Measurements from ENCODE around the gene ZIC5. TPM values are rescaled to one million over a fixed set of nuclear protein-coding genes. Genes with fewer than 3 reads are reported as not detected.

ZIC5 gene
- polyA plus RNA-seq, 3 donors, result 0.04 to 0.07 (median 0.06) TPM

DNA sequence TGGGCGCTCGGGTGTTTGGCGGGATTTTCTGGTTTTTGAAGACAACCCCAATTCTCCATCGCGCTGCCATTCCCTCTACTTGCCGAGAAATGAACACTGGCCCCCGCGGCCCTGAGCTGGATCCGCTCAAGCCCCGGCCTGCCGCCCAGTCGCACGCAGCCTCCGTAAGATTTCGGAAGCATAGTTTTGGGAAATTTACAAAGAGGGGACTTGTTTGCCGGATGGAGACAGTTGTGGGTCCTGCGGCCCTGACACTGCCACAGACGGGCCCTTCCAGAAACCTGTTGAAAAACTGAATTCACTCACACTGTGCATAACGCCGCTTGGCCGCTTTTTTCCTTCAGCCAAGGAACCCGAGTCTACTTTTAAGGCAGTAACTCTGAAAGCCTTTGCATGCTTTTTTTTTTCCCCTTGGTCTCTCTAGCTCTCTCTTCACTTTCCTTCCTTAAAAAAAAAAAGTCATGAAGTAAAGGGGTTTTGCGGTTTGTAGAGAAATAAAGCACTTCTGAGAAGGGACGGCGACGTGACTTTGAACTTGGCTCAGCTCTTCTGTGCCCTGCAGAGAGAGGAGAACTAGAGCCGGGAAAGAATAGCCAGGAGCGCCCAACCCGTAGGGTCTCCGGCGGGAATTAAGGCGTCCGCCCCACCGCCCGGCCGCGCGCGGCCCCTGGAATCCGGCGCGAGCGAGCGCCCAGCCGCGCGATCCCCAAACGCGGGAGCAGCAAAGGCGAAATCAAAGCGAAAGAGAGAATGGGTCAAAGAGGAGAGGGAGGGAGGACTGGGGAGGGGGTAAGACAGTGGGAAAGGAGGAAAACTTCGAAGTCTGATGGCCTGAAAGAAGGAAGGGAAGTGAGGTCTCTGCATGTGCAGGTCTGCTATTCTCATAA, 6.6 kb upstream of the ZIC5 start:
- no peak for DNase-seq (ENCODE audit: low read depth in 3 of 3, low spot score in 2 of 3)

DNA sequence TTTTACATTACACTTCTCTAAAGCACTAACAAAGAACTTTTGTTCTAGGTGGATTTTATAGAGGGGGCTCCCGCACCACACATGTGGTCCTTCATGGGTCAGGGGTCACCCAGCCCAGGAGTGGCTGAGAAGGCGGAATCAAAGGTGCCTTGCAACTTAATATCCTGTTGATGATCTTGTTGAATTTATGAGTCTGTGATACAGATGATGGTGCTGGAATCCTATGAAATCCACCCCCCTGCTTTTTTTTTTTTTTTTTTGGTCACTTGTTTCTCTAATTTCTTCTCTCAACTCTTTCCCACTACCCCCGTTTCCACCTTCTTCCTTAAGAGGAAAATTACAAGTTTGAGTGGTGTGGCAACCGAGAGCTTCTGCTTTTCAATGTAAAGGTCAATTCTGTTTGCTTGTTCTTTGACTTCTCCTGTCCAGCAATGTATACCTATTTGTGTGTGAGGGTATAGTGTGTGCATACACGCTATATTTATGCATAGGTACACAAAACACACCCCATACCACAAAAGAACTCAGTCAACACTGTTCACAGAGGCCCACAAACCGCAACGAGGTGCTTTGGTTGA, 5.9 kb upstream of the ZIC5 start:
- no peak for DNase-seq (ENCODE audit: low read depth in 3 of 3, low spot score in 2 of 3)

GRCh38 chr13:99976575-99976974, 5.0 kb upstream of the ZIC5 start:
- no peak for DNase-seq (ENCODE audit: low read depth in 3 of 3, low spot score in 2 of 3)

DNA sequence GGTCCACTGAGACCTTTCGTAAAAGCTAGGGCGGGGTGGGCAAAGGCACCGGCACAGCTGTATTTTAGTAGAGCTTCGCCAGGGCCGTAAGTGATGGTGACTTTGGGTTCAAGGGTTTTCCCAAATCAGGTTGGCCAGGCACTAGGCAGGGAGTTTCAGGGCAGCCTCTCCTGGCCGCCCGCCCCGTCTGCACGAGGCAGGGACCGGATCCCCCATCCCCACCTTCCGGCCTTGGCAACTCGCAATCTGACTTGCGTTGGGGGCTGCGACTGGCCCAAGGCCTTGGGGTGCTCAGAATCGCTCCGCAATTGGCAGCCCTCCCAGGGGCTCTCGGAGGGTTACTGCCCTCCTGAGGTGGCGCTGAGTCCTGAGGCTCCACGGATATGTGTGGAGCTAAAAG, 4.1 kb upstream of the ZIC5 start:
- no peak for DNase-seq (ENCODE audit: low read depth in 3 of 3, low spot score in 2 of 3)

GRCh38 chr13:99974939-99975561, 3.5 kb upstream of the ZIC5 start:
- DNase-seq (ENCODE audit: low read depth in 3 of 3, low spot score in 2 of 3), result no peak

- DNase-seq (ENCODE audit: low read depth in 3 of 3, low spot score in 2 of 3), result no peak
Observed at GRCh38 chr13:99974296-99974938, 2.9 kb upstream of the ZIC5 start.

GRCh38 chr13:99973808-99974185, 2.2 kb upstream of the ZIC5 start:
- no peak for DNase-seq (ENCODE audit: low read depth in 3 of 3, low spot score in 2 of 3)

DNA sequence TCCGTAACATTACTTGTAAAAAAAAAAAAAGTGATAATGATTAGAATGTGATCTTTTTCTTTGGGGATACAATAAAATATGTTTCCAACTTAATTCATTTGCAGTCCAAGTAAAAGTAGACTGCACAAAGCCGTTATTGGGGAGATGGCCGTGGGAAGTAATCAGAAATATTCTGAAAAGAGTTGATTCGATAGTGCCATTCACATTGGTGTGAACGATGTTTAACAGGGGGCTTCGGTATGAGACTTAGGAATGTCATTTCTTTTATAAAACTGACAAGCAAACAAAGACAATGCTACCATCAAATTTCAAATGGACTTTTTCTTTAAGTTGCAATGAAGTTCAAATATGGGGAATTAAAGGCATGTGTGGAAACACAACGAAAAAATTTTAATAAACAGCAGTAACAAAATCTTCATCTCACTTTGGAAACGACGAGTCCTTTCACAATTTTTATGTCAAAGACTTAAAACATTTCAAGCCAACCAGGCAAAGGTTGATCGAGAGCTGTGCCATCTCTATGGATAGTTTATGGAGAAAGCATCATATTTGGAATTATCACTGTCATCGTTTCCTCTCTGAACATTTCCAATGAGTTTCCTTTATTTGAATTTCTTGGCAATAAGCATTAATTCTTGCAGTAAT, 1.7 kb upstream of the ZIC5 start:
- DNase-seq (ENCODE audit: low read depth in 3 of 3, low spot score in 2 of 3), result no peak

GRCh38 chr13:99972190-99972731, 694 bp upstream of the ZIC5 start:
- DNase-seq (ENCODE audit: low read depth in 3 of 3, low spot score in 2 of 3), result no peak

- no peak for DNase-seq (ENCODE audit: low read depth in 3 of 3, low spot score in 2 of 3)
Observed at GRCh38 chr13:99970651-99971575, 654 bp downstream of the ZIC5 start.

DNA sequence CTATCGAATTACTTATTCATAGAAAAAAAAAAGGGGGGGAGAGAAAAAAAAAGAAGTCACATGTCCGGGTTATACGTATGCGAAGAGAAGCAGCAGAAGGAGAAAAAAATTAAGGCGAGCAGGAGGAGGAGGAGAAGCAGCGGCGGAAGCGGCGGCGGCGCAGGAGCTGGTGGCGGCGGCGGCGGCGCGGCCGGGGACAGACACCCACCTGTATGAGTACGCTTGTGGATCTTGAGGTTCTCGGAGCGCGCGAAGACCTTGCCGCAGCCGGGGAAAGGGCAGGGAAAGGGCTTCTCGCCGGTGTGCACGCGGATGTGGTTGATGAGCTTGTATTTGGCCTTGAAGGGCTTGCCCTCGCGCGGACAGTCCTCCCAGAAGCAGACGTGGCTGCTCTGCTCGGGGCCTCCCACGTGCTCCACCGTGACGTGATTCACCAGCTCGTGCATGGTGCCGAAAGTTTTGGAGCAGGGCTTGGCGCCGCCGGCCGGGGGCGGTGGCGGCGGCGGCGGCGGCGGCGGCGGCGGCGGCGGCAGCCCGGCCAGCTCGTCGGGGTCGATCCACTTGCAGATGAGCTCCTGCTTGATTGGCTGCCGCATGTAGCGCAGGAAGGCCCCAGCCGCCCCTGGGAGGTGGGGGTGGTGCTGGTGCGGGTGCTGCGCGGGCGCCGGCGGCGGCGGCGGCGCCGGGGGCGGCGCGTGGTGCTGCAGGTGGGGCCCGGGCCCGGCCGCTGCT, 1.5 kb downstream of the ZIC5 start:
- no peak for DNase-seq (ENCODE audit: low read depth in 3 of 3, low spot score in 2 of 3)

DNA sequence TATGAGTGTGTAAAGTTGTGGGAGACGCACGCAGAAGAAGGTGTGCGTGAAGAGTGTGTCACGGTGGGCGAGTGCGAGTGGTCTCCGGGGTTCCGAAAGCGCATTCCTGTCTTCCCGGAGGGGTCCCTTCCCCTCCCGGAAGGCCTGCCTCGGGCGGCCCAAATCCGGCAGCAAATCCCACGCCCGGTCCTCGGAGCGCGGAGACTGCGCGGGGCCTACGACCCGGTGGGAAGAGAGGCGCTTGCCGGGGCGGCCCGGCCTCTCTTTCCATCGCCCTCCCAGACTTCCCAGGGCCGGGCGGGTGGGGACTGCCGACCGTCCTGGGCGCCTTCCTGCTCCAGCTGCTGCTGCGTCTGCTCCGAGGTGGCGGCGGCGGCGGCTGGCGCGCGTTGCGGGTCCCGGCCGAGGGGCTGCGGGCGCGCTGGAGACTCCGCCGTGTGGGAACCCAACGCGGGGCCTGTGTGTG, 2.1 kb downstream of the ZIC5 start:
- no peak for DNase-seq (ENCODE audit: low read depth in 3 of 3, low spot score in 2 of 3)

GRCh38 chr13:99968521-99969452, 2.8 kb downstream of the ZIC5 start:
- DNase-seq (ENCODE audit: low read depth in 3 of 3, low spot score in 2 of 3), result no peak

DNA sequence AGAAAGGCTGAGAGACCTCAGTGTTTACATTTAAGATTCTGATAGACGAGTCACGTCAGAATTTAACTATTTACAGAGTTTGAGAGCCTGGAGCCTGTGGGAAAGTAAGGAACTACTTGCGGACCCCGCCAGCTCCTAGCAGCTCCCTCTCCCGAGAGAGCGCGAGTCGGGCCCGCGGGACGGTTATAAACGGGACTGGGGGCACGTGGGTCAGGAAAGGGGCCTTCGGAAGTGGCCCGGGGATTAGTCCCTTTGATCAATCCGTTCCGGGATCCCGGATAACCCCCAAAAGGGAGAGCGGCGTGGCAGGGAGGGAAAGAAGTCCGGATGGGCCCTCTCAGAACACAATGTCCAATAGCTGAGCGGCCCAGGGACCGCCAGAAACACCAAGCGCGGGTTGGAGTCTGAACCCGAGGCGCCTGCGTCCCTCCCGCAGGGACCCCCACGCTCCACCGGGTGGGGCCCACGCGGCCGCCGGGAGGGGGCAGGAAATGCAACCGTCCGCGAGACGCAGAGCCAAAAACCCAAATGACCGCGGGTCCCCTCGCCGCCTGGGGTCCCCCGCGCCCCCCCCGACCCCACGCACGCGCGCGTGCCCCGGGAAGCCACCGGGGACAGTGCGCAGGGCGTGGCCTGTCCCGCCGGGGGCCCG, 3.6 kb downstream of the ZIC5 start:
- DNase-seq (ENCODE audit: low read depth in 3 of 3, low spot score in 2 of 3), result no peak

GRCh38 chr13:99967498-99967868, 4.1 kb downstream of the ZIC5 start:
- no peak for DNase-seq (ENCODE audit: low read depth in 3 of 3, low spot score in 2 of 3)

- no peak for DNase-seq (ENCODE audit: low read depth in 3 of 3, low spot score in 2 of 3)
Observed at GRCh38 chr13:99966064-99966805, 5.3 kb downstream of the ZIC5 start.

Data from right renal cortex interstitium (tissue), 3 donors.